Glutamatergic neuron (in vitro differentiated cells): ENCODE data around the gene NRXN3. TPM values are rescaled to one million over a fixed set of nuclear protein-coding genes. Genes with fewer than 3 reads are reported as not detected.

Experiments used
- DNase-seq: peaks from one replicate; pipeline ENCODE4 v3.0.0; 2022
- H3K27ac Mint-ChIP-seq: one replicate; pipeline ENCODE4 v1.8.0; 2020; ENCODE audit warnings: mild to moderate bottlenecking, mixed read lengths, inconsistent platforms; ENCODE audit not compliant: unreplicated experiment
- H3K27me3 Mint-ChIP-seq: one replicate; pipeline ENCODE4 v1.8.0; 2020; ENCODE audit warnings: mild to moderate bottlenecking, moderate library complexity, mixed read lengths, inconsistent platforms; ENCODE audit not compliant: unreplicated experiment
- H3K36me3 Mint-ChIP-seq: one replicate; pipeline ENCODE4 v1.8.0; 2020; ENCODE audit warnings: mild to moderate bottlenecking, mixed read lengths, inconsistent platforms; ENCODE audit not compliant: unreplicated experiment
- H3K4me1 Mint-ChIP-seq: one replicate; pipeline ENCODE4 v1.8.0; 2020; ENCODE audit warnings: mild to moderate bottlenecking, low read depth, mixed read lengths, inconsistent platforms; ENCODE audit not compliant: unreplicated experiment
- H3K4me3 Mint-ChIP-seq: one replicate; pipeline ENCODE4 v1.8.0; 2020; ENCODE audit warnings: mild to moderate bottlenecking, mixed read lengths, inconsistent platforms; ENCODE audit not compliant: unreplicated experiment
- H3K9me3 Mint-ChIP-seq: one replicate; pipeline ENCODE4 v1.8.0; 2020; ENCODE audit warnings: mild to moderate bottlenecking, moderate library complexity, mixed read lengths, inconsistent platforms; ENCODE audit not compliant: unreplicated experiment
- CTCF ChIP-seq: fragments of 200-600 bp; sonication (generic); IDR thresholded peaks from one replicate; pipeline ENCODE4 v1.5.0; 2021; ENCODE audit not compliant: partially characterized antibody, unreplicated experiment
- total RNA-seq: library from RNA; stranded (reverse); fragmentation: NEBNext Ultra II Directional; extraction: Animal tissue kit (Norgen Biotek cat#: 25700); gene quantifications from one replicate; pipeline ENCODE4 v1.2.1, GENCODE V29; 2021; ENCODE audit not compliant: unreplicated experiment

Gene NRXN3
- total RNA-seq, 1 donor from 2014 or later = 1.2 TPM

- H3K4me3 Mint-ChIP-seq = no peak overlapping the region
These were observed 1532.0 kb downstream of the NRXN3 start for GRCh38 chr14:79702197-79702596.

GRCh38 chr14:79703209-79703608 is 1533.0 kb downstream of the NRXN3 start:
- no peak overlapping the region for H3K27ac Mint-ChIP-seq
- H3K27me3 Mint-ChIP-seq = peaks cover 4% of the 10 kb centered on the region
- no peak overlapping the region for H3K4me3 Mint-ChIP-seq
- peaks cover 11% of the 10 kb centered on the region for H3K4me1 Mint-ChIP-seq
- TF ChIP-seq CTCF = no peak
- H3K36me3 Mint-ChIP-seq = no peaks in the 10 kb centered on the region
- H3K9me3 Mint-ChIP-seq = peaks cover 2% of the 10 kb centered on the region
- no peak for DNase-seq

More at GRCh38 chr14:79702197-79702596, 1532.0 kb downstream of the NRXN3 start:
- no peak for DNase-seq
- Mint-ChIP-seq H3K4me1 (peaks cover 11% of the 10 kb centered on the region), H3K27me3 (peaks cover 4% of the 10 kb centered on the region), H3K36me3 (no peaks in the 10 kb centered on the region), H3K9me3 (peaks cover 2% of the 10 kb centered on the region), H3K27ac (no peak overlapping the region)
- TF ChIP-seq CTCF = no peak

- H3K36me3 Mint-ChIP-seq = no peaks in the 10 kb centered on the region
- peaks cover 2% of the 10 kb centered on the region for H3K9me3 Mint-ChIP-seq
- no peak overlapping the region for H3K27ac Mint-ChIP-seq
- peaks cover 13% of the 10 kb centered on the region for H3K4me1 Mint-ChIP-seq
- H3K27me3 Mint-ChIP-seq = peaks cover 2% of the 10 kb centered on the region
- DNase-seq = no peak
- H3K4me3 Mint-ChIP-seq = no peak overlapping the region
- TF ChIP-seq CTCF = no peak
These were observed 1534.1 kb downstream of the NRXN3 start for GRCh38 chr14:79704041-79704807.

- no peak overlapping the region for H3K4me3 Mint-ChIP-seq
- no peaks in the 10 kb centered on the region for H3K36me3 Mint-ChIP-seq
- DNase-seq = no peak
- peaks cover 21% of the 10 kb centered on the region for H3K4me1 Mint-ChIP-seq
- no peak overlapping the region for H3K27ac Mint-ChIP-seq
- H3K27me3 Mint-ChIP-seq = peaks cover 2% of the 10 kb centered on the region
- TF ChIP-seq CTCF = no peak
- peaks cover 2% of the 10 kb centered on the region for H3K9me3 Mint-ChIP-seq
These were observed 1535.1 kb downstream of the NRXN3 start for GRCh38 chr14:79705126-79705894.

GRCh38 chr14:79706382-79706781 is 1536.2 kb downstream of the NRXN3 start:
- H3K36me3 Mint-ChIP-seq = no peaks in the 10 kb centered on the region
- TF ChIP-seq CTCF = no peak
- peaks cover 2% of the 10 kb centered on the region for H3K27me3 Mint-ChIP-seq
- H3K4me1 Mint-ChIP-seq = peaks cover 22% of the 10 kb centered on the region
- no peak overlapping the region for H3K4me3 Mint-ChIP-seq
- DNase-seq = no peak
- H3K27ac Mint-ChIP-seq = no peak overlapping the region
- H3K9me3 Mint-ChIP-seq = peaks cover 2% of the 10 kb centered on the region
